ENCODE data around the gene MRPL18.
A peak's percentile ranks its signal among the peaks of the same experiment; 100 is the strongest.
"Not testable (repeated sequence)": the region's sequence is repeated elsewhere in the genome, so short reads cannot be mapped to it uniquely, and the experiment has no call there.

Gene MRPL18

DNA sequence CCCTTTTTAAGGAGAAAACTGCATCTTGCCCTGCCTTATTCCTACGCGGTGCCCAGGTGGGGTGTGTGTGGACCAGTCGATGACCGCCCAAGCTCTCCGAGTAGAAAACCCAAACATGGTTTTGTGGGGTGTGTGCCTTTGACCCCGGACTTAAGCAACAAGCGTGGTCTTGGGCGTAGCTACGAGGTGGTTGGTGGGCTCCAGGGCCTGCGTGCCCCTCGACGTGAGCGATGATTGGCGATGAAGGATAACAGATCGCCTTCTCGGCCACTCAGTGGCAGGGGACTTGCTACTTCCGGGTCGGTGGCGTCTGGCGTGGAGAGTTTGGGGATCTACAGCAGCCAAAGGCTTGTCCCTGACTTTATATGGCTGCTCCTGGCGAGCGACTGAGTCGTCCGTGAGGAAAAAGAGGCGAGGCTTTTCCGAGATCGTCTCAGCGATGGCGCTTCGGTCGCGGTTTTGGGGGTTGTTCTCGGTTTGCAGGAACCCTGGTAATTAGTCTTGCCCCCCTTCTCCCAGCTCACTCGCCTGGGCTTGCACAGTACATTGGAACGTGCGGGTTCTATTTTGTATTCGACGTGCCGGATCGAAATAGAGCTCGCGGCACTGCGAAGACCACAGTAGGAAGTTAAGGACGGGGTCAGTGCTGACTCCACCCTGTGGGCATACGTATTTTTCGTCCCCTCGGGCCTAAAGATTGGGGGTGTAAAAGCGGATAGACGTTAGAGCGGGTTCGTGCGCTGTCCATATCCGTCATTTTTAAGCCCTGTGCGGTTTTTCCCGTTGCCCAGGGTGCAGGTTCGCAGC, at the start of gene MRPL18:
Gene MRPL18, plus strand, starts transcription at position 319 of the 807 bp plus-strand sequence. Its CDS starts 121 bp downstream, at position 440.
- DNase-seq, result peak; percentile 87

DNA sequence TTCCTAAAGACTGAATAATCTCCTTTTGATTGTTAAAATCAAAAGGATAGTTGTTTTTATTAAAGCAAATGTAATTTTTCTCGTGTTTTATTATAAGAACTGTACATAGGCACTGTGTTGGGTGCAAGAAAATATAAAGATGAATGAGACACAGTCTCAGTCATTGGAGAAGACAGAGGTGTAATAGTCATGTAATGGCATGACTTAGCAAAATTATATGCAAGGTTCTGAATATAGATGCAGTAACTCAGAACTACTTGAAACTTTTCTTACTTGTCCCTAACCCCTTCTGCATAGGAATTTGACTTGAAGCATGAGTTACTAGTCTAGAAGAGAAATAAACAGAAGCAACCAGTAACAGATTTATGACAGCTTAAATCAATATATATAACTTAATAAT, 48.1 kb upstream of the MRPL18 start:
- DNase-seq, result no peak

DNA sequence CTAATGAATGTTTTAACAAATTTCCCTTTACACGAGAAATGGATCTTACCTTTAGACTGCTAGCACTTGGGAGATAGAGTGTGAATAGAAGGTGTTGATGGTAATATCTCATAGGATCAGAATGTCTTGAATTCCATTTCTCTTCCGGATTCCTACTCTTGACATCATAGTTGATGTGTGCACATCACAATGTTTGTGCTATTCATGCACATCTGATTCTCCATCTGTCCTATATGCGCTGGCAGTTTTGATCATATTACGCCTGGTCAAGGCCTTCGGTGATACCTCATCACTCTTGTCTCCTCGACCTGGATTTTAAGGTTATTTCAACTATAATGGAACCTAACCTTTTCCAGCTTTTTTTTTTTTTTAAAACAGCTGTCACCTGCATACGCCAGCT, 45.2 kb upstream of the MRPL18 start:
- DNase-seq, result no peak

- no peak for DNase-seq
Observed at GRCh38 chr6:159746759-159747158, 43.5 kb upstream of the MRPL18 start.

DNA sequence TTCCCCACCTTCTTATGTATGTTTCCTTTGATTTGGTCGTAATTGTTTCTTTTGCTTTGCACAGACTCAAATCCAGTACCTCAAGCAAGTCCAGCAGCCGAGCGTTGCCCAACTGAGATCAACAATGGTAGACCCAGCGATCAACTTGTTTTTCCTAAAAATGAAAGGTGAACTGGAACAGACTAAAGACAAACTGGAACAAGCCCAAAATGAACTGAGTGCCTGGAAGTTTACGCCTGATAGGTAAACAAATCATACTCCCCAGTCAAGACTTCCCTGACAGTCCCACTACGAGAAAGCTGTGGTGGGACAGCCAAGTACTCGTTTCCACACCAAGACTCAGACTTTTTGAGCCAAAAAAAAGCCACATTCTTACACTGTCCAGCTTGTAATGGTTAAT, 42.1 kb upstream of the MRPL18 start:
- not testable (repeated sequence) for DNase-seq

DNA sequence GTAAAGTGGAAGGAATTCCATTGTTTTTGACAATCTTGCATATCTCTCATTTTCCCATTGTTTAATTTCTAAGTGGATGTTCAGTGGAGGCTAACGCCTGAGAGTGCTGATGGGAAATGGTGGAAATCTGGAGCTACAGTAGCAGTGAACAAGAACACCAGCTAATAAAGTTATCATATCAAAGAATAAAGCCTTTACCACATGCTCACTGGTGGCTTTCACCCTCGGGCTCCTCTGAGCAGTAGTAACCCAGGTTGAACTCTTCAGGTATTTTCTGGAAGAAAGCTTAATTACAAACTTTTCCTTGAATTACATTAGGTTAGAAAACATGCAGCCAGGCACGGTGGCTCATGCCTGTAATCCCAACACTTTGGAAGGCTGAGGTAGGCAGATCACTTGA, 38.8 kb upstream of the MRPL18 start:
- DNase-seq, result no peak

DNA sequence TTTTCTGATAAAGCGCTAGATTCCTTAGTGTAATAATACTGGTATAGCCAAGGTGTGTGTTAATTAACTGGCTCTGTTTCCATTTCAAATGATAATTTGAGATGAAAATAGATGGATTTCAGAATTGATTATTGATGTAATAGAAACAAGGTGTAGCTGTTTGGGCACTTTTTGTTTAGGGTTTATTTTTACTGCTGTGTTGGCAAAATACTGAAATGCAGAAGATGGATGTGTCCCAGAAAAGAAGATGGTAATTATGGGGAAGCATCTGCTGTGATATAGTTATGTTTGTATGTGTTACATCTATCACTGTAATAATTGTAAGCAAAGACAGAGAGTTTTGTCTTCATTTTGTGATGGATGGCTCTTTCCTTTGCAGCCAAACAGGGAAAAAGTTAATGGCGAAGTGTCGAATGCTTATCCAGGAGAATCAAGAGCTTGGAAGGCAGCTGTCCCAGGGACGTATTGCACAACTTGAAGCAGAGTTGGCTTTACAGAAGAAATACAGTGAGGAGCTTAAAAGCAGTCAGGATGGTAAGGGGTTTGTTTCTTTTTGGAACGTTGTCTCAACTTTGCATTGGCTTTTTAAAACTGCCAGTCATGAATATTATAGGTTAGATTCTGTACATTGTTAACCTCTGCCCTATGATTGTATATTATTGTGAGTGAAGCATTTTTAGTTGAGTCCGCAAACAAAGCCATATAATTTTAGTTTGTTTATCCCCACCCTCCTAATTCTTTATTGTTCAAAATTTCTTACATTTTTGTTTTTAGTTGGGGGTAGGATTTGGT, 37.0 kb upstream of the MRPL18 start:
- DNase-seq, result no peak

- DNase-seq, result no peak
Observed at GRCh38 chr6:159754401-159754800, 35.9 kb upstream of the MRPL18 start.

DNA sequence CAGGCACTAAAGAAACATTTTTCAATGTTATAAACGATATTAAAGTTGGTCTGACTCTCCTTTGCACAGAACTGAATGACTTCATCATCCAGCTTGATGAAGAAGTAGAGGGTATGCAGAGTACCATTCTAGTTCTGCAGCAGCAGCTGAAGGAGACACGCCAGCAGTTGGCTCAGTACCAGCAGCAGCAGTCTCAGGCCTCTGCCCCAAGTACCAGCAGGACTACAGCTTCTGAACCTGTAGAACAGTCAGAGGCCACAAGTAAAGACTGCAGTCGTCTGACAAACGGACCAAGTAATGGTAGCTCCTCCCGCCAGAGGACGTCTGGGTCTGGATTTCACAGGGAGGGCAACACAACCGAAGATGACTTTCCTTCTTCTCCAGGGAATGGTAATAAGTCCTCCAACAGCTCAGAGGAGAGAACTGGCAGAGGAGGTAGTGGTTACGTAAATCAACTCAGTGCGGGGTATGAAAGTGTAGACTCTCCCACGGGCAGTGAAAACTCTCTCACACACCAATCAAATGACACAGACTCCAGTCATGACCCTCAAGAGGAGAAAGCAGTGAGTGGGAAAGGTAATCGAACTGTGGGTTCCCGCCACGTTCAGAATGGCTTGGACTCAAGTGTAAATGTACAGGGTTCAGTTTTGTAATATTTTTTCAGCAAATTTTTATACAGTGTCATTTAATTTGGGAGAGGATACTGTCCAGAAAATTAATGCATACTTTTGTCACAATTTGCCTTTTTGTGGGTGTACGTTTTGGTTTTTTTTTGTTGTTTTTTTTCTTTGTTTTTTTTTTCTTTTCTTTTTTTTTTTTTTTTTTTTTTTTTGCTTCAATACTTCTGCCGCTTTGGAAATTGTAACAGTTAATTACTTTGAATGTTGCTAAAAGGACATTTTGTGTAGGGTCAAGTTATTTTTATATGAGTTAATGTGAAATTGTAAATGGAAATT, 35.0 kb upstream of the MRPL18 start:
- DNase-seq, result no peak

DNA sequence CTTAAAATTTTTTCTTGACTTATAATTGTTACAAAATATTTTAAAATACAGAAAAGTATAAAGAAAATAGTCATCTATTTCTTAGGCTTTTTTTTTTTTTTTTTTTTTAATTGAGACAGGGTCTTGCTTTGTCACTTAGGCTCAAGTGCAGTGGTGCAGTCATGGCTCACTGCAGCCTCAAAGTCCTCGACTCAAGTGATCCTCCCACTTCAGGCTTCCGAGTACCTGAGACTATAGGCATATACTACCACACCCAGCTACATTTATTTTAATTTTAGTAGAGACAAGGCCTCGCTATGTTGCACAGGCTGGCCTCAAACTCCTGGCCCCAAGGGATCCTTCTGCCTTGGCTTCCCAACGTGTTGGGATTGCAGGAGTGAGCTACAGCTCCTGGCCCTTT, 33.8 kb upstream of the MRPL18 start:
- no peak for DNase-seq

DNA sequence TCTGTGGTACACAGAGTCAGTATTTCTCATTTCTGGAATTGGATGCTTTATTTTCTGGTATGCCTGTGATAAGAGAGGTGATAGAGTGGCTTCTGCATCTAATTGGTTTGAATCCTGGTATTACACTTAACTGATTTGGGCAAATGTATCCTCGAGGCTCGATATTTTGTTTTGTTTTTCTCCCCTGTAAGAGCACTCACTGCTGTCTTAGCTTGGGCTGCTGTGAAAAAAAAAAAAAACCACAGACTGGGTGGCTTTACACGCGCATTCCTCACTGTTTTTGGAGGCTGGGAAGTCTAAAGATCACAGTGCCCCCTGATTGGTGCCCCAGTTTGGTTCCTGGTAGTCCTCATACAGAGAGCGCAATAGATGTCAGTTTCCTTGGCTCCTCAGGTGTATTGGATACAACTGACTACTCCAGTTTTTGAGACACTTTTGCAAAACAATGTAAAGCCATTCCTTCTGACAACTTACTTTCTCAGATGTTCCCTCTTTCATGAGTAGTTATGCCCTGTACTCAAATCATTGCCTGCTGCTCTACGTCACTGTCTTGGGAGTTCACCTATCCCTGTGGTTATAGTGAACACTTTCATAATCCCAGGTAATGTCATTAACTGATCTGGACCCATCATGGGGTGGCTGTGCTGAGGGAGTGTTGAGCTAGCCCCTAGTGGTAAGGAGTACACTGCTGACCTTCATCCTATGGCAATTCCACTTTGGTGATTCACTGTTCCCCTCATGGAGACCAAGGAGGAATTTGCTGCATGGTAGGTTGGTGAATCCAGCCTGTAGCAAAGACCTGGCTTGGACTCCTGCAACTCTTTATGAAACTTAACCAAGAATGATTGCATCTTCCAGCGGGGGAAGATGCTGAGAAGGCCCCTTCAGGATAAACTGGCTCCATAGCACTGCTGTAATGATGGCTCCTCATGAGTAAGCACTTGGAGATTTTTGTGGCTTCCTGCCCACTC, 32.0 kb upstream of the MRPL18 start:
- no peak for DNase-seq

- DNase-seq, result no peak
Observed at GRCh38 chr6:159759645-159760044, 30.6 kb upstream of the MRPL18 start.

DNA sequence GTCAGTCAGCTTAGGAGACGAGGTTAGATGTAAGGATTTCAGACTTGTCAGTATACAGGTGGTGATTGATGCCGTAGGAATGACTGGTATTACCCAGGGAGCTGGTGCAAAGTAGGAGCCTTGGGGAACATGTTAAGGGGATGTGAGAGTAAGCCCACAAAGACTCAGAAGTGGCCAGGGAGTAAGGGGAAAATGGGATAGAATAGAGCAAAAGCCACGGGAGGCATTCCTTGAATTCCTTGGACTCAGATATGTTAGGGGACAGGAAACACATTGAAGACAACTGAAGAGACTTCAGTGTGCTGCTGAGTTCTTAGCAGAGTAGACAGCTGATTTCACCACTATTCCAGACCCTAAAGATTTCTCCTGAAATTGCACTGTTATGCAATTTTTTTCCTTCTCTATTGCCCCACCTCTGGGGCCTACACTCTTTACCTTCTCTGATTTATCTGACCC, 29.6 kb upstream of the MRPL18 start:
- no peak for DNase-seq

- DNase-seq, result no peak
Observed at GRCh38 chr6:159761129-159761872, 29.0 kb upstream of the MRPL18 start.

- peak; percentile 92 for DNase-seq
Observed at GRCh38 chr6:159761873-159762680, 28.2 kb upstream of the MRPL18 start, which contains the start of gene ACAT2. TSS of gene ACAT2 (plus strand) at chr6:159762045. CDS start at chr6:159762088, 43 bp downstream.

DNA sequence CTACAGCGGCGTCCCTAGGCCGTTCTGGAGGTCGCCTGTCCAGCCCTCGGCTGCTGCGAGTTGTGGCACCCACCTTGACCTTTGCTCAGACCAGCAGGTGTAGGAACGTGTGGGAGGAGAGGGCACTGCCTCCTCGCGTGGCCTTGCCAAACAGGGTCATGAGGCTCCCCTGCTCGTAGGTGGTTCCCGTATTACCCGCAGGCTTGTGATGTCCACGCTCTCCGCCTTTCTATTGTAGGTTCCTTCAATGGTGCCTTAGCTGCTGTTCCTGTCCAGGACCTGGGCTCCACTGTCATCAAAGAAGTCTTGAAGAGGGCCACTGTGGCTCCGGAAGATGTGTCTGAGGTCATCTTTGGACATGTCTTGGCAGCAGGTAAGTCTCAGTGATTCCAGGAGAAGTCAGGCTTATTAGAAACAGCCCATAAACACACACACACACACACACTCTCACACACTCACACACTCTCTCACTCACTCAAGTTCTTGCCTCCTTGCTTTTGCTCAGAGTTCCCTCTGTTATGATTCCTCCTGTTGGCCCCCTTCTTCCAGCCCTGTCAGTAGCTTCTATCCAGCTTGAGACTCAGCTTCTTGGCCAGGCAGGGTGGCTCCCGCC, 27.5 kb upstream of the MRPL18 start:
- no peak for DNase-seq

DNA sequence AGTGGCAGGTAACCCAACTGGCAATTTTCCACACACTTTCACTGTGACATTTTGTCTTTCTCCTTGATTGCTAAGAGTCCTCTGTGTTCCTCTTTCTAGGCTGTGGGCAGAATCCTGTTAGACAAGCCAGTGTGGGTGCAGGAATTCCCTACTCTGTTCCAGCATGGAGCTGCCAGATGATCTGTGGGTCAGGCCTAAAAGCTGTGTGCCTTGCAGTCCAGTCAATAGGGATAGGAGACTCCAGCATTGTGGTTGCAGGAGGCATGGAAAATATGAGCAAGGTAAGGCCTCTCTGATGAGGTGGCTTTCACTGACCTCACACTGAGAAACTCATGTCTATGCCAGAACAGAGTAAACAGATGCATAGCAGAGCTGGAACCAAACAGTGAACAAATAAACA, 23.4 kb upstream of the MRPL18 start:
- no peak for DNase-seq

DNA sequence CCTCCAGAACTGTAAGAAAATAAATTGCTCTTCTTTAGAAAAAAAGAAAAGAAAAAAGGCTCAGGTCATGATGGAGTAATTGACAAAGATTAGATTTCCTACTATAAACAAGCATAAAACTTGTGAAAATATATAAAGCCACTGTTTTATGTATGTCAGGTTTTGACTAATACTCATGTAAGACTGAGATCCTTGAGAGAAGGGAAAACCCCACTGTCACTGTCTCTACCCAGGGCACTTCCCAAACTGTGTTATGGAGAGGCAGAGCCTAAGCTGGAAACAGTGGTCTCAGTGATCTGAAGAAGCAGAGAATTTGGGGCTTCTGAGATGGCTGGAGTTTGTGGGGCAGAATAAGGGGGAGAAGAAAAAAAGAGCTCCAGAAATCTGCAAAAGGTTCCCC, 20.8 kb upstream of the MRPL18 start:
- DNase-seq, result no peak

GRCh38 chr6:159772196-159772595, 18.1 kb upstream of the MRPL18 start:
- DNase-seq, result no peak

All from NCI-H748 treated with DMSO at 0.1 percent for 48 hours (cell line).